GM10847 (cell line): Measurements from ENCODE around the gene DRAM1.
A peak's percentile ranks its signal among the peaks of the same experiment; 100 is the strongest.

ENCODE experiments used
- POLR2A ChIP-seq: IDR thresholded peaks from 2 replicates; pipeline ENCODE4 v1.6.1; 2011; ENCODE audit not compliant: insufficient read length; ENCODE audit errors: extremely low read depth

The DRAM1 gene

GRCh38 chr12:101876861-101877805, at the start of gene DRAM1:
Gene DRAM1, plus strand, starts transcription at chr12:101877580. Its CDS starts 210 bp downstream, at chr12:101877790.
- peak; percentile 41 for TF ChIP-seq POLR2A

GRCh38 chr12:101828463-101829196, 48.8 kb upstream of the DRAM1 start:
- TF ChIP-seq POLR2A, result no peak

- TF ChIP-seq POLR2A, result no peak
Observed at GRCh38 chr12:101829639-101830366, 47.6 kb upstream of the DRAM1 start.

- TF ChIP-seq POLR2A, result peak; percentile 69
Observed at GRCh38 chr12:101830367-101831325, 46.7 kb upstream of the DRAM1 start, which contains the start of gene GNPTAB. Gene GNPTAB, minus strand, starts transcription at chr12:101830959. Its CDS starts 284 bp downstream, at chr12:101830675.

GRCh38 chr12:101832030-101832429, 45.4 kb upstream of the DRAM1 start:
- no peak for TF ChIP-seq POLR2A

- no peak for TF ChIP-seq POLR2A
Observed at GRCh38 chr12:101838628-101839323, 38.6 kb upstream of the DRAM1 start.

- TF ChIP-seq POLR2A, result no peak
Observed at GRCh38 chr12:101839324-101840283, 37.8 kb upstream of the DRAM1 start.

GRCh38 chr12:101841069-101841468, 36.3 kb upstream of the DRAM1 start:
- TF ChIP-seq POLR2A, result no peak

- no peak for TF ChIP-seq POLR2A
Observed at GRCh38 chr12:101845137-101845711, 32.2 kb upstream of the DRAM1 start.

GRCh38 chr12:101847325-101847724, 30.1 kb upstream of the DRAM1 start:
- TF ChIP-seq POLR2A, result no peak

- no peak for TF ChIP-seq POLR2A
Observed at GRCh38 chr12:101850199-101850598, 27.2 kb upstream of the DRAM1 start.

- TF ChIP-seq POLR2A, result no peak
Observed at GRCh38 chr12:101852998-101853397, 24.4 kb upstream of the DRAM1 start.
